Measurements from ENCODE around the gene SLC9A5.

SLC9A5 gene

DNA sequence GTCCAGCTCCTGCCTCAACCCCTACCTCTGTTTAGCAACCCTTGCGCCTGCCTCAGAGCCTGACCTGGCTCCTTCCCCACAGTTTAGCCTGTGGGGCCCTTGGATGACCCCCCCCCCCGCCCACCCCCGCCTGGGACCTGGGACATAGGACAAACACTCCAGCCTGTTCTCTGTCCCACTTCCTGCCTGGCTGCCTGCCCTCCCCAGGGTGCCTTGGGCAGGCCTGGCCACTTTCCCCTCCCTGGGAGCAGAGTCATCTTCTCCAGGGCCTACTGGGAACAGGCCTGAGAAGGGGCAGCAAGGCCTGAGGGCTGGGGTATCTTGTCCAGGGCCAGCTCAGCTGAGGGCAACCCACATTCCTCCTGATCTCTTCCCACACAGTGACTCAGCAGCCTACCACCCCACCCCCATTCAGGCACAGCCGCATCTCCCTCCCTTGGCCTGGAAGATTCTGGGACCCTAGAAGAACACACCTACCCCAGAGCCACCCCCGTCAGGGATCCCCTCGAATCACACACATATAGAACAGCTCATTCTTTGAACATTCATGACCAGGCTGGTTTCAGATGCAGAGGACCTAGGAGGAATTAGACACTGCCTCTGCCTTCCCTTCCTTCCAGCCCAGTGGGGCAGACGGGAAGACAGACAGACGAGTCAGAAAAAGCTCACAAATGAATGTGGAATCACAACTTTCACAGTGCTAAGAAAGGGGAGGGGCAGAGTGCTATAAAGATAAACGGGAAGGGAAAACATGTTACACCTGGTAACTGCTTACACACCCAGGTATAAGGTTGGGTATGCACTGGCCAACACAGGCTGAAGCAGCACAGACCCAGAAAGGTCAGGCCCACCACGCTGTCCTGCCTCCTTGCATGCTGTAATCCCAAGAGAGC is 7.5 kb upstream of the SLC9A5 start:
- DNase-seq (ENCODE audit: low read depth): no peak

- no peak for DNase-seq (ENCODE audit: low read depth)
Observed at GRCh38 chr16:67242138-67242730, 6.5 kb upstream of the SLC9A5 start.

GRCh38 chr16:67243481-67243880 is 5.3 kb upstream of the SLC9A5 start:
- no peak for DNase-seq (ENCODE audit: low read depth)

GRCh38 chr16:67244387-67245185 is 4.2 kb upstream of the SLC9A5 start:
- peak; percentile 85 for DNase-seq (ENCODE audit: low read depth)

DNA sequence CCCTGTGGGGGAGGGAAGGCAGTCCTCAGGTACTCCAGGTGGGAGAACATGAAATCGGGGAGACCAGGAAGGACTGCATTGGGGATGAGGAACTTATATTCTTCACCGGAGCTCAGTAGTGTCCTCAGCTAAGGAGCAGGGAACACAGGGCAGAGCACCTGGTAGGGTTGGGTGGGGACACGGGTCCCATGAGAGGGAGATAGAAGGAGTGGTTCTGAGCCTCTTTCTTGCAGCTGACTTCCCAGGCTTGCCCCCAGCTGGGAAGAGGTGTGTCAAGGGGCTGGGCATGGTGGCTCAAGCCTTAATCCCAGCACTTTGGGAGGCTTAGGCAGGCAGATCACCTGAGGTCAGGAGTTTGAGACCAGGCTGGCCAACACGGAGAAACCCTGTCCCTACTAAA is 3.6 kb upstream of the SLC9A5 start:
- no peak for DNase-seq (ENCODE audit: low read depth)

DNA sequence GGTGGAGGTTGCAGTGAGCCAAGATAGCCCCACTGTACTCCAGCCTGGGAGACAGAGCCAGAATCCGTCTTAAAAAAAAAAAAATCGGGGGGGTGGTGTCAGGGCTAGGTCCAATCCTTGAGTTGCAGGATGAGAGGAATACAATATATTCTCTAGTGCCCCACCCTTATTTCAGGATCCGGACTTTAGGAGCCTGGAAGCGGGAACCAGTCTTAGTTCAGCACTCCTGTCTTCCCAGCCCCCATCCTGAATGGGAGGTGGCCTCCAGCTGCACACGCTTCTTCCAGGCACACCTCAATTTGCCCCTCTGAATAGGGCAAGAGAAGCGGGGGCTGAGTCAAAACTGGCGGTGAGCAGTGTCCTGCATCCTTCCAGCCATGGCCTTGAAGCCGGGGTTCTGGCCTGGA is 3.1 kb upstream of the SLC9A5 start:
- no peak for DNase-seq (ENCODE audit: low read depth)

- DNase-seq (ENCODE audit: low read depth): peak; percentile 38
Observed at GRCh38 chr16:67246081-67246755, 2.6 kb upstream of the SLC9A5 start.

DNA sequence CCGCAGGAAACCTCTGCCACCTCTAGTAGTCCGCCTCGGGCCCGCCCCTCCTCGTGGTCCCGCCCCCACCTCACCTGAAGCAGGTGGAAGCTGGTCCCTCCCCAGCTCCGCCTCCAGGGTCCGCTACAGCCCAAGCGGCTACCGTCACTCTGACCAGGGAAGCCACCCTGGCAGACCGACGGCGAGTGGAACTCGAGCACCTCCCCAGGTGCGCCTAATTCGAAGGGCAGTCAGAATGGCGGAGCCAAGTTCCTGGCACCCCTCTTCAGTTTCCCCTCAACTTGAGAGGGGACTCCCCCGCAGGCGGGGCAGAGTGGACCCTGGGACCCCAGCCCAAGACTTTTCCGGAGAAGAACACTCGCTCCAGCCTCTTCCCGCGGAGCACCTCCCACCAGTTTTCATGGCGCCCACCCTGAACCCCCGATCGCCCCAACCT is 2.0 kb upstream of the SLC9A5 start:
- no peak for DNase-seq (ENCODE audit: low read depth)

- peak; percentile 91 for DNase-seq (ENCODE audit: low read depth)
Observed at GRCh38 chr16:67247192-67248072, 1.3 kb upstream of the SLC9A5 start, which contains the start of gene FHOD1. Gene FHOD1, minus strand, starts transcription at chr16:67247481. Its CDS starts 71 bp downstream, at chr16:67247410.

DNA sequence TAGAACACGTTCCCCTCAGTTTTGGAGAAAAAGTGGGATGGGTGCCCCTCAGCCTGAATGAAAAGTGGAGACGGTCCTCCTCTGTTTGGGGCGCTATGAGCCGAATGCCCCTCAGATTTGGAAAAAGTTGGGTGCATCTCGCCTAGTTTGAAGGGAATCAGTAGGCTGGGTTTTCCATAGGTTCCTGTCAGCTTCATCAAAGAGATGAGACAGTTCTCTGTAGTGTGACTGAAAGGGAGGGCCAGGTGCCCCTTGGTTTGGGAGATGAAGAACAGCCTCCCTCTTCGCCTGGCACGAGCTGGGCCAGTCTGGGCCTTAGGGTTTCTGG is 742 bp upstream of the SLC9A5 start:
- no peak for DNase-seq (ENCODE audit: low read depth)

DNA sequence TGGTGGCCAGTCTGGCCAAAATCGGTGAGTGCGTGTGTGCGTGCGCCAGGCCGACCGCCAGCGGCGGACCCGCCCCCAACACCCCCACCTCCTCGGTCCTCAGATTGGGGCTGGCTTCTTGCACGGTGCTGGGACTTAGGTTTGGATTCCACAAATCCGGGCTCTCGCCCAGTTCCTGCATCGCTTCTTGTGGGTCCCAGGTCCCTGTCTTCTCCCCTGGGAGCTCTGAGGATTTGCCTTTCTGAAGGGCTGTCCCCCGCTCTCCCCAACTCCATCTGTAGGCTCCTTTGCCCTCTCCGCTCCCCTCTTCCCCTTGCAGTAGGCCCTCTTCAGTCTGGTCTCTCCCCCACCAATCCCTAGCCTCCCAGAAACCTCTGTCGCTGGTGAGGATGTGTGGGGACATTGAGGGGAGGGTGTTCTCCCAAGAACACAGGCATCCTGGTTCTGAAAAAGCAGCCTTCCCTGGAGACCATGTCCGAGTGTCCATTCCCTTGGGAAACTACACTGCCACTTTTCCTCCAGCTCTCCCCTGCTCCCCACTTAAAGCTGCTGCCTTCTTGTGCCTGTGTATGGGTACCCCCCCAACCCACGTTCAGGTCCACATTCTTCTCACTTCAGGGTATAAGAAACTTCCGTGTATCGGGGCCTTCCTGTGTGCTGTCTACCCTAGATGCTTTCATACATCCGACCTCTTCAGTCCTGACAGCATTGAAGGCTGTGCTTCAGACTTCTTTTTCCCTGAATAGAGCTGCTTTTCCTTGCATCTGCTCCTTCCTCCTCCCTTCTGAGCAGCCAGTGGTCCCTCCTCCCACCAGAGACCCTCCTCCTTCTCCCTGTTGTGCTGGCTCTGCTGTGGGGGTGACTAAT is 632 bp downstream of the SLC9A5 start:
- DNase-seq (ENCODE audit: low read depth): no peak

DNA sequence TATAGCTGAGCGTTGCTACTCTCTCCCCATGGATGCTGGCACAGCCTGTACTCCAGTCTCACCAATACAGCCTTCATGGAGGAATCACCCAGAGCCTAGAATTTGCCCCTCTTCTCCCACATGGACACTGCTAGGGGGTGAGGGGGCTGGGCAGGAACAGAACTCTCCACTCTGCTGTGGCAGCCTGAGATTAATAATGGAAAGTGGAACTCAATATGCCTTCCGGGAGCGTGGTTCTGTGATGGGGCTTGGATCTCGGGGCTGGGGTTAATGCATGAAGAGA is 1.2 kb downstream of the SLC9A5 start:
- DNase-seq (ENCODE audit: low read depth): no peak

GRCh38 chr16:67252609-67253497 is 4.1 kb downstream of the SLC9A5 start:
- no peak for DNase-seq (ENCODE audit: low read depth)

- DNase-seq (ENCODE audit: low read depth): no peak
Observed at GRCh38 chr16:67254801-67255552, 6.2 kb downstream of the SLC9A5 start.

DNA sequence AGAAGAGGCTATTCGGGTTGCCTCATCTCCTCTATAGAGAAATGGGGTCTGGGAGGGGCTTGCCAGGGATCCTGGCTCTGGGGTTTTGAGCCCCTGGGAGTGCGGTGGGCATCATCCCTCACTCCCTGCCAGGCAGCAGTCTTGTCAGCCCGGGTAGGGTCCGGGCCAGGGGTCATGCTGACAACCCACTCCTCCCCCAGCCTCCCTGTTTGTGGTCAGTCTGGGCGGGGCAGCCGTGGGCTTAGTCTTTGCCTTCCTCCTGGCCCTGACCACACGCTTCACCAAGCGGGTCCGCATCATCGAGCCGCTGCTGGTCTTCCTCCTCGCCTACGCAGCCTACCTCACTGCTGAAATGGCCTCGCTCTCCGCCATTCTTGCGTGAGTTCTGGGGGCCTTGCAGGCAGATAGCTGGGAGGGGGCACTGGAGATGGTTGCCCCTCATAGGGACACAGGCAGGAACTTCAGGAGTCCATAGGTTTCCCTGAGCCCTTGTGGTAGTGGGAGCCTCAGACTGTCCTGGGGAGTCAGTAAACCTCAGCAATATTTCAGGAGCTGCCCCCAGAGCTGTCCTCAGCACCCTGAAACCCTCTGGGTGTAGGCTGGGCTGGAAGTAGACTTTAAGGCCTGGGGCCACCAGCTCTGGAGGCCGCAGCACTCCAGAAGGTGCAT is 6.9 kb downstream of the SLC9A5 start:
- DNase-seq (ENCODE audit: low read depth): no peak

DNA sequence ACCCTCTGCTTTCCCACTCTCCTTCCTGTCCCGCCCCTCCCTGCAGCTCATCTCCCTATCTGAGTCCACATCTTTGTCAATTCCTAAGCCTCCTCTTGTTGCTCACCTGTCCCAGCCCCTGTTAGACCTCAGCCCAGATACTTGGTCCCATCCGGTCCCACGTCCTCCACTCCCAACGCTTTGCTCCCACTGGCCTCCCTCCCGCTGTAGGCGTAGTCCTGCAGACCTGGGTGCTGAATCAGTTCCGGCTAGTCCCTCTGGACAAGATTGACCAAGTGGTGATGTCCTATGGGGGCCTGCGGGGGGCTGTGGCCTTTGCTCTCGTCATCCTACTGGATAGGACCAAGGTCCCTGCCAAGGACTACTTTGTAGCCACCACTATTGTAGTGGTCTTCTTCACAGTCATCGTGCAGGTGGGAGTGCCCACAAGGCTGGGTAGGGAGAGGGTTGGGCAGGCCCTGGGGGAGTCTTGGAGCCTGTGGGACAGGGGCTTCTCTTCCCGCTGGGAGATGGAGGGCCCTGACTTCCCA is 8.0 kb downstream of the SLC9A5 start:
- DNase-seq (ENCODE audit: low read depth): no peak

DNA sequence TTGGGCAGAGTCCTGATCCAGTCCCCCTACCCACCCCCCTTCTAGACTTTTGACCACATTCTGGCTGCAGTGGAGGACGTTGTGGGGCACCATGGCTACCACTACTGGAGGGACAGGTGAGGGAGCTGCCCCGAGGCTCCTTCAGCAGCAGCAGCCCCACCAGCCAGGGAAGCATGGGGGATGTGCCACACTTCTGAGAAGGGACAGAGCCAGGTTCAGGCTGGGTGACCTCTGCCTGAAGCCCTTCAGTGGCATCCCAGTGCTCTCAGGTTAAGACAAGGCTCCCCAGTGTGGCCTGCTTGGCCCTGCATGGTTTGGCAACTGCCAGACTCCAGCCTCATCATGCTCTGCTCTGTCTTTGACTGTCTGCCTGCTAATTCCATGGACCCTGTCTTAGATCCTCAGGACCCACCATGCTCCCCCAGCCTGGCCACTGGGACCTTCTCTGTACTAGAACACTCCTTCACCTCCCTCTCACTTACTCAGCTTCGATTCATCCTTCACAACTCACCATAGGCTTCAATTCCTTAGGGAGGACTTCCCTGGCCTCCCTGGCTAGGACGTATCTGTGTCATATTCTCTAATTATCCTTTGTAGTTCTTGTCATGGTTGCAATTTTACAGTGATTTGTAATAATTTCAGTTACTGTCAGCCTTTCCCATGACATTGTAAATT is 8.8 kb downstream of the SLC9A5 start:
- no peak for DNase-seq (ENCODE audit: low read depth)

All from T-helper 22 cell (primary cell).